Liver (tissue), 9 donors: ENCODE data around the gene RASA3. TPM values are rescaled to one million over a fixed set of nuclear protein-coding genes. Genes with fewer than 3 reads are reported as not detected.

Experiments used
- DNase-seq: peaks from one replicate; pipeline ENCODE4 v3.0.0-alpha.2; 2017; ENCODE audit warnings: low spot score
- H3K27ac ChIP-seq, 2 donors: one replicate each; pipeline ENCODE4 v1.7.0; 2013; ENCODE audit warnings: inconsistent platforms in 2 of 2, low read length in 2 of 2, control low read depth in 1 of 2, low read depth in 1 of 2, mild to moderate bottlenecking in 1 of 2
- H3K27me3 ChIP-seq, 4 donors: one replicate each; pipeline versions ENCODE4 v1.6.1 to v1.7.0; 2013; ENCODE audit warnings: low read length in 3 of 4, inconsistent platforms in 1 of 4, mild to moderate bottlenecking in 1 of 4, moderate library complexity in 1 of 4; ENCODE audit not compliant: control insufficient read depth in 4 of 4, insufficient read depth in 4 of 4
- H3K36me3 ChIP-seq, 4 donors: one replicate each; pipeline versions ENCODE4 v1.6.1 to v1.7.0; 2013; ENCODE audit warnings: low read length in 3 of 4, mild to moderate bottlenecking in 3 of 4, low read depth in 1 of 4, moderate library complexity in 1 of 4; ENCODE audit not compliant: control insufficient read depth in 4 of 4, insufficient read depth in 3 of 4
- H3K4me1 ChIP-seq, 4 donors: one replicate each; pipeline versions ENCODE4 v1.6.1 to v1.7.0; 2013; ENCODE audit warnings: low read length in 3 of 4, mild to moderate bottlenecking in 3 of 4, moderate library complexity in 1 of 4; ENCODE audit not compliant: control insufficient read depth in 4 of 4, insufficient read depth in 4 of 4
- H3K4me3 ChIP-seq, 3 donors: one replicate each; pipeline versions ENCODE4 v1.6.1 to v1.7.0; 2013; ENCODE audit warnings: low read length in 3 of 3, control low read depth in 1 of 3, low read depth in 1 of 3, mild to moderate bottlenecking in 1 of 3
- H3K9ac ChIP-seq, 2 donors: one replicate each; pipeline ENCODE4 v1.7.0; 2013; ENCODE audit warnings: low read length in 2 of 2, mild to moderate bottlenecking in 2 of 2, moderate library complexity in 2 of 2, control low read depth in 1 of 2, low read depth in 1 of 2
- H3K9me3 ChIP-seq, 4 donors: one replicate each; pipeline versions ENCODE4 v1.6.1 to v1.7.0; 2013; ENCODE audit warnings: low read length in 3 of 4; ENCODE audit not compliant: control insufficient read depth in 4 of 4
- ATF3 ChIP-seq: IDR thresholded peaks from 2 replicates; pipeline ENCODE4 v1.6.1; 2016; ENCODE audit warnings: antibody characterized with exemption
- CTCF ChIP-seq: fragments of 150-350 bp; IDR thresholded peaks from 2 replicates; pipeline ENCODE4 v1.5.1; 2017; ENCODE audit warnings: improper control_type of control experiment, low read depth, low read length; ENCODE audit not compliant: missing input control
- EGR1 ChIP-seq, 2 donors: IDR thresholded peaks; 2 replicates each; pipeline ENCODE4 v1.6.1; 2016 to 2018; ENCODE audit warnings: antibody characterized with exemption in 2 of 2, low read depth in 2 of 2
- FOXA2 ChIP-seq: IDR thresholded peaks from 2 replicates; pipeline ENCODE4 v1.6.1; 2016; ENCODE audit warnings: antibody characterized with exemption
- GABPA ChIP-seq, 2 donors: IDR thresholded peaks in 1 of 2; conservative IDR thresholded peaks in 1 of 2; 2 replicates each; pipeline ENCODE4 v1.6.1; 2016; ENCODE audit warnings: antibody characterized with exemption in 2 of 2, mild to moderate bottlenecking in 1 of 2, moderate library complexity in 1 of 2
- HNF4A ChIP-seq, 2 donors: conservative IDR thresholded peaks; 2 replicates each; pipeline ENCODE4 v1.6.1; 2016; ENCODE audit warnings: antibody characterized with exemption in 2 of 2, mild to moderate bottlenecking in 2 of 2
- HNF4G ChIP-seq: IDR thresholded peaks from 2 replicates; pipeline ENCODE4 v1.6.1; 2016; ENCODE audit warnings: antibody characterized with exemption
- JUND ChIP-seq, 2 donors: IDR thresholded peaks; 2 replicates each; pipeline ENCODE4 v1.6.1; 2016; ENCODE audit warnings: antibody characterized with exemption in 2 of 2
- MAX ChIP-seq: IDR thresholded peaks from 2 replicates; pipeline ENCODE4 v1.6.1; 2016; ENCODE audit warnings: antibody characterized with exemption
- NR2F2 ChIP-seq: IDR thresholded peaks from 2 replicates; pipeline ENCODE4 v1.6.1; 2016; ENCODE audit warnings: antibody characterized with exemption
- RAD21 ChIP-seq, 2 donors: IDR thresholded peaks; 2 replicates each; pipeline ENCODE4 v1.6.1; 2016; ENCODE audit warnings: antibody characterized with exemption in 2 of 2, mild to moderate bottlenecking in 2 of 2
- RXRA ChIP-seq, 2 donors: IDR thresholded peaks; 2 replicates each; pipeline ENCODE4 v1.6.1; 2017 to 2018; ENCODE audit warnings: antibody characterized with exemption in 2 of 2, mild to moderate bottlenecking in 1 of 2
- SP1 ChIP-seq: IDR thresholded peaks from 2 replicates; pipeline ENCODE4 v1.6.1; 2018; ENCODE audit warnings: antibody characterized with exemption, mild to moderate bottlenecking
- TAF1 ChIP-seq: conservative IDR thresholded peaks from 2 replicates; pipeline ENCODE4 v1.6.1; 2016; ENCODE audit warnings: antibody characterized with exemption, mild to moderate bottlenecking
- YY1 ChIP-seq: IDR thresholded peaks from 2 replicates; pipeline ENCODE4 v1.6.1; 2016; ENCODE audit warnings: antibody characterized with exemption, mild to moderate bottlenecking
- WGBS: extraction: QIAGEN DNeasy Blood & Tissue Kit; methylation state at CpG from one replicate; pipeline ENCODE4 v1.1.7; 2013; 5-methylcytosine and 5-hydroxymethylcytosine counted together
- polyA plus RNA-seq, 2 donors: library from polyadenylated mRNA; stranded (reverse) in 1 of 2; unstranded in 1 of 2; fragments of 200-250 nt in 1 of 2; fragments of >200 nt in 1 of 2; fragmentation: Nextera tagmentation in 1 of 2; extraction: Ambion mirVana in 1 of 2; gene quantifications; one replicate each; pipeline versions ENCODE4 v1.2.1 to v1.2.3, GENCODE V29; 2013 to 2015
- total RNA-seq, 2 donors: library from RNA; depleted of rRNA; stranded (reverse); fragments of >200 nt; gene quantifications; one replicate each; pipeline ENCODE4 v1.2.3, GENCODE V29; 2014
- TF ChIP-seq, protein P1 (sequence below): IDR thresholded peaks from 2 replicates; pipeline ENCODE4 v1.6.1; 2016; ENCODE audit warnings: antibody characterized with exemption, mild to moderate bottlenecking
- TF ChIP-seq, protein P2 (sequence below): IDR thresholded peaks from 2 replicates; pipeline ENCODE4 v1.6.1; 2016; ENCODE audit warnings: antibody characterized with exemption
- donor health status: healthy.
- donor health status: healthy.
- donor health status: healthy.
- donor health status: healthy.
- donor health status: healthy.

The RASA3 gene
- total and polyA plus RNA-seq, 4 donors, result 0.64 to 5.9 (median 3.8) TPM

- WGBS, result 90% methylated on average over 53 of the region's 53 CpGs
- Histone ChIP-seq H3K9me3 (no peaks in the 10 kb centered on the region), H3K27ac (no peak overlapping the region), H3K4me3 (no peak overlapping the region), H3K27me3 (no peaks in the 10 kb centered on the region), H3K36me3 (no peaks in the 10 kb centered on the region), H3K9ac (no peak overlapping the region), H3K4me1 (peaks cover 3 to 21% (median 6%) of the 10 kb centered on the region in 4 donors)
- TF ChIP-seq ATF3 (no peak), EGR1 (IDR thresholded peaks at IDR 0.05; ENCODE audit: low read depth in 2 of 2) (no peak)
- DNase-seq, result no peak
Measured at GRCh38 chr13:114059946-114060860, 72.2 kb downstream of the RASA3 start.

GRCh38 chr13:114059428-114059827 lies 73.0 kb downstream of the RASA3 start:
- DNase-seq, result no peak
- no peak overlapping the region for H3K27ac ChIP-seq
- H3K9me3 ChIP-seq, result no peaks in the 10 kb centered on the region
- no peak overlapping the region for H3K9ac ChIP-seq
- no peaks in the 10 kb centered on the region for H3K36me3 ChIP-seq
- H3K27me3 ChIP-seq, result no peaks in the 10 kb centered on the region
- TF ChIP-seq, protein P1, sequence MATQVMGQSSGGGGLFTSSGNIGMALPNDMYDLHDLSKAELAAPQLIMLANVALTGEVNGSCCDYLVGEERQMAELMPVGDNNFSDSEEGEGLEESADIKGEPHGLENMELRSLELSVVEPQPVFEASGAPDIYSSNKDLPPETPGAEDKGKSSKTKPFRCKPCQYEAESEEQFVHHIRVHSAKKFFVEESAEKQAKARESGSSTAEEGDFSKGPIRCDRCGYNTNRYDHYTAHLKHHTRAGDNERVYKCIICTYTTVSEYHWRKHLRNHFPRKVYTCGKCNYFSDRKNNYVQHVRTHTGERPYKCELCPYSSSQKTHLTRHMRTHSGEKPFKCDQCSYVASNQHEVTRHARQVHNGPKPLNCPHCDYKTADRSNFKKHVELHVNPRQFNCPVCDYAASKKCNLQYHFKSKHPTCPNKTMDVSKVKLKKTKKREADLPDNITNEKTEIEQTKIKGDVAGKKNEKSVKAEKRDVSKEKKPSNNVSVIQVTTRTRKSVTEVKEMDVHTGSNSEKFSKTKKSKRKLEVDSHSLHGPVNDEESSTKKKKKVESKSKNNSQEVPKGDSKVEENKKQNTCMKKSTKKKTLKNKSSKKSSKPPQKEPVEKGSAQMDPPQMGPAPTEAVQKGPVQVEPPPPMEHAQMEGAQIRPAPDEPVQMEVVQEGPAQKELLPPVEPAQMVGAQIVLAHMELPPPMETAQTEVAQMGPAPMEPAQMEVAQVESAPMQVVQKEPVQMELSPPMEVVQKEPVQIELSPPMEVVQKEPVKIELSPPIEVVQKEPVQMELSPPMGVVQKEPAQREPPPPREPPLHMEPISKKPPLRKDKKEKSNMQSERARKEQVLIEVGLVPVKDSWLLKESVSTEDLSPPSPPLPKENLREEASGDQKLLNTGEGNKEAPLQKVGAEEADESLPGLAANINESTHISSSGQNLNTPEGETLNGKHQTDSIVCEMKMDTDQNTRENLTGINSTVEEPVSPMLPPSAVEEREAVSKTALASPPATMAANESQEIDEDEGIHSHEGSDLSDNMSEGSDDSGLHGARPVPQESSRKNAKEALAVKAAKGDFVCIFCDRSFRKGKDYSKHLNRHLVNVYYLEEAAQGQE, result no peak
- TF ChIP-seq HNF4A (conservative IDR thresholded peaks at IDR 0.05) (no peak), MAX (no peak), NR2F2 (no peak), EGR1 (IDR thresholded peaks at IDR 0.05; ENCODE audit: low read depth in 2 of 2) (no peak), TAF1 (no peak), RAD21 (IDR thresholded peaks at IDR 0.05) (no peak), YY1 (no peak), SP1 (no peak), CTCF (no peak), FOXA2 (no peak), JUND (IDR thresholded peaks at IDR 0.05) (no peak), ATF3 (no peak), RXRA (IDR thresholded peaks at IDR 0.05) (no peak), HNF4G (no peak), GABPA (IDR thresholded peaks at IDR 0.05 in 1 of 2, conservative IDR thresholded peaks at IDR 0.05 in 1 of 2) (no peak)
- TF ChIP-seq, protein P2, sequence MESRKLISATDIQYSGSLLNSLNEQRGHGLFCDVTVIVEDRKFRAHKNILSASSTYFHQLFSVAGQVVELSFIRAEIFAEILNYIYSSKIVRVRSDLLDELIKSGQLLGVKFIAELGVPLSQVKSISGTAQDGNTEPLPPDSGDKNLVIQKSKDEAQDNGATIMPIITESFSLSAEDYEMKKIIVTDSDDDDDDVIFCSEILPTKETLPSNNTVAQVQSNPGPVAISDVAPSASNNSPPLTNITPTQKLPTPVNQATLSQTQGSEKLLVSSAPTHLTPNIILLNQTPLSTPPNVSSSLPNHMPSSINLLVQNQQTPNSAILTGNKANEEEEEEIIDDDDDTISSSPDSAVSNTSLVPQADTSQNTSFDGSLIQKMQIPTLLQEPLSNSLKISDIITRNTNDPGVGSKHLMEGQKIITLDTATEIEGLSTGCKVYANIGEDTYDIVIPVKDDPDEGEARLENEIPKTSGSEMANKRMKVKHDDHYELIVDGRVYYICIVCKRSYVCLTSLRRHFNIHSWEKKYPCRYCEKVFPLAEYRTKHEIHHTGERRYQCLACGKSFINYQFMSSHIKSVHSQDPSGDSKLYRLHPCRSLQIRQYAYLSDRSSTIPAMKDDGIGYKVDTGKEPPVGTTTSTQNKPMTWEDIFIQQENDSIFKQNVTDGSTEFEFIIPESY, result no peak
- H3K4me1 ChIP-seq, result peaks cover 3 to 21% (median 5%) of the 10 kb centered on the region in 4 donors
- 93% methylated on average over 16 of the region's 16 CpGs for WGBS
- no peak overlapping the region for H3K4me3 ChIP-seq
